NOMO-1 treated with DMSO at 0.1 percent for 48 hours (cell line): ENCODE results near the gene TBC1D22A.

ENCODE experiments used
- DNase-seq: peaks from one replicate; lab custom pipeline; 2025; ENCODE audit not compliant: unreplicated experiment; lab: John Stamatoyannopoulos, UW

The TBC1D22A gene

GRCh38 chr22:47220752-47221151 lies 458.3 kb downstream of the TBC1D22A start:
- DNase-seq, result no peak

GRCh38 chr22:47221840-47222615 lies 459.6 kb downstream of the TBC1D22A start:
- DNase-seq, result no peak
